ENCODE data around the gene ABCC4. TPM values are rescaled to one million over a fixed set of nuclear protein-coding genes. Genes with fewer than 3 reads are reported as not detected.

ABCC4 gene
- total RNA-seq, result 10 to 100 TPM in 1 of 2 experiments, 1 to 10 TPM in 1; 9.6 to 11.8 TPM

GRCh38 chr13:95301183-95301967, at the start of gene ABCC4:
Gene ABCC4, minus strand, starts transcription at chr13:95301451. Its CDS starts 137 bp downstream, at chr13:95301314.
- intact Hi-C loops (cut with micrococcal nuclease), result loop anchor here (2.0 kb wide), 1 partner anchor 117 kb away; no protein-coding TSS in a partner anchor
- Mint-ChIP-seq H3K9me3 (peaks cover 3% of the 10 kb centered on the region), H3K27ac (peak within 1 kb of the TSS; percentile 69), H3K36me3 (ENCODE audit: low read depth) (peaks cover 15% of the 10 kb centered on the region), H3K4me1 (ENCODE audit: low read depth) (peaks cover 35% of the 10 kb centered on the region), H3K27me3 (no peaks in the 10 kb centered on the region), H3K4me3 (peak within 1 kb of the TSS; percentile 80)
- ChIA-PET CTCF (interaction anchor here (1.6 to 3.0 kb wide), 5 partner anchors 80 to 111 kb away, joined by 3 to 9 read pairs (median 9); no protein-coding TSS in a partner anchor), POLR2A (interaction anchor here (1.2 kb wide), 1 partner anchor 11 kb away, joined by 3 read pairs; no protein-coding TSS in a partner anchor)
- peak; percentile 52 for DNase-seq
- ATAC-seq, result peak; percentile 81
- TF ChIP-seq CTCF (IDR thresholded peaks at IDR 0.05), result no peak

GRCh38 chr13:95349267-95349666, 48.0 kb upstream of the ABCC4 start:
- ChIA-PET POLR2A (no interaction called here), CTCF (interaction anchor here (1.3 to 1.7 kb wide), 2 partner anchors 55 to 160 kb away, joined by 3 to 5 read pairs; no protein-coding TSS in a partner anchor)
- intact Hi-C loops (cut with micrococcal nuclease), result no loop called here
- TF ChIP-seq CTCF (IDR thresholded peaks at IDR 0.05), result no peak
- no peak for ATAC-seq
- no peaks in the 10 kb centered on the region for H3K4me1 Mint-ChIP-seq (ENCODE audit: low read depth)
- H3K9me3 Mint-ChIP-seq, result no peaks in the 10 kb centered on the region
- no peak overlapping the region for H3K27ac Mint-ChIP-seq
- H3K4me3 Mint-ChIP-seq, result no peak overlapping the region
- H3K36me3 Mint-ChIP-seq (ENCODE audit: low read depth), result no peaks in the 10 kb centered on the region
- H3K27me3 Mint-ChIP-seq, result peaks cover 6% of the 10 kb centered on the region
- DNase-seq, result no peak

- H3K27ac Mint-ChIP-seq, result no peak overlapping the region
- H3K4me1 Mint-ChIP-seq (ENCODE audit: low read depth), result no peaks in the 10 kb centered on the region
- ChIA-PET POLR2A (no interaction called here), CTCF (no interaction called here)
- ATAC-seq (no peak), DNase-seq (no peak)
- H3K9me3 Mint-ChIP-seq, result no peaks in the 10 kb centered on the region
- no peaks in the 10 kb centered on the region for H3K36me3 Mint-ChIP-seq (ENCODE audit: low read depth)
- no peak for TF ChIP-seq CTCF (IDR thresholded peaks at IDR 0.05)
- H3K27me3 Mint-ChIP-seq, result peaks cover 5% of the 10 kb centered on the region
- intact Hi-C loops (cut with micrococcal nuclease), result no loop called here
- no peak overlapping the region for H3K4me3 Mint-ChIP-seq
Observed at GRCh38 chr13:95343944-95344343, 42.7 kb upstream of the ABCC4 start.

- POLR2A ChIA-PET, result no interaction called here
- Mint-ChIP-seq H3K9me3 (no peaks in the 10 kb centered on the region), H3K27me3 (no peaks in the 10 kb centered on the region), H3K4me3 (no peak overlapping the region), H3K4me1 (ENCODE audit: low read depth) (no peaks in the 10 kb centered on the region), H3K27ac (no peak overlapping the region), H3K36me3 (ENCODE audit: low read depth) (no peaks in the 10 kb centered on the region)
- TF ChIP-seq CTCF (IDR thresholded peaks at IDR 0.05), result no peak
- no peak for ATAC-seq
- CTCF ChIA-PET, result interaction anchor here (1.5 kb wide), 1 partner anchor 45 kb away, joined by 3 read pairs; no protein-coding TSS in a partner anchor
- DNase-seq, result no peak
- intact Hi-C loops (cut with micrococcal nuclease), result no loop called here
Observed at GRCh38 chr13:95341441-95341840, 40.2 kb upstream of the ABCC4 start.

GRCh38 chr13:95338905-95339304, 37.7 kb upstream of the ABCC4 start:
- POLR2A ChIA-PET, result no interaction called here
- DNase-seq (no peak), ATAC-seq (no peak)
- Mint-ChIP-seq H3K27me3 (no peaks in the 10 kb centered on the region), H3K9me3 (no peaks in the 10 kb centered on the region), H3K4me1 (ENCODE audit: low read depth) (no peaks in the 10 kb centered on the region), H3K36me3 (ENCODE audit: low read depth) (no peaks in the 10 kb centered on the region), H3K4me3 (no peak overlapping the region), H3K27ac (no peak overlapping the region)
- CTCF ChIA-PET, result no interaction called here
- intact Hi-C loops (cut with micrococcal nuclease), result no loop called here
- no peak for TF ChIP-seq CTCF (IDR thresholded peaks at IDR 0.05)

All from activated CD8-positive, alpha-beta T cell treated with anti-CD3 and anti-CD28 coated beads for 36 hours (primary cell).